GM18517 (cell line): ENCODE measurements around the gene TIFAB.

Source experiments
- ATAC-seq: cut with Tn5 transposase; IDR thresholded peaks from one replicate; pipeline ENCODE4 v1.9.1; 2021; ENCODE audit warnings: mild to moderate bottlenecking, moderate library complexity; ENCODE audit not compliant: unreplicated experiment

TIFAB gene

DNA sequence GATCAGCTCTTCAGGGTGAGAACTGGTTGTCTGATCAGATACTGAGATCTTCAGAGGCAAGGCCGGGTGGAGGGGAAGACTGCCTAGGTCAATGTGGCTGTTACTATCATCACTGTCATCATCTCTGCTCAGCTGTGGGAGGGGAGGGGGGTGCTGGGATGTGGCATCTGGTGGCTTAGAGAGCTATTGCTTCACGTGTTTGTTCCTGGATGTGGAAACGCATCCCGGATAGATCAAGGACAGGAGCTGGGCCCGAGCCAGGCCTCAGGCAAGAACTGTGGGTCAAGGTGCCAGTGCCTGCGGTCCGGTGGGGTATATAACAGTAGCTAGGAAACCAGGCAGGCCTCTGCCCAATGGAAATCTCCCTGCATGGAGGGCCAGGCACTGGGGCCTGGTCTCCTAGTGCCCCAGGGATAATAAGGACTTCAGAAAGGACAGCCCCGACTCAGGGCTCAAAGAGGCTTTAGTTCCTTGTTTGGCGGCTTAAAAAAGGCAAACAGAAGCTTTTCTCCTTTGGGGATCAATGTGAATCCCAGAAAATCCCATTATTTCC lies 30.3 kb upstream of the TIFAB start:
- ATAC-seq = no peak

DNA sequence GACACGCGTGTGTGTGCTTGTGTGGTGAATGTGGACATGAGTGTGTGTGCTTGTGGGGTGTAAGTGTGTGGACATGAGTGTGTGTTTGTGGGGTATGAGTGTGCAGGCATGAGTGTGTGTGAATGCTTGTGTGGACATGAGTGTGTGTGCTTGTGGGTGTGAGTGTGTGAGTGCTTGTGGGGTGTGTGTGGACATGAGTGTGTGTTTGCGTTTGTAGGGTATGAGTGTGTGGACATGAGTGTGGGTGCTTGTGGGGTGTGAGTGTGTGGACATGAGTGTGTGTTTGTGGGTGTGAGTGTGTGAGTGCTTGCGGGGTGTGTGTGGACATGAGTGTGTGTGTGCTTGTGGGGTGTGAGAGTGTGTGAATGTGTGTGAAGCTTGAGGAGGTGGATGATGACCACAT lies 29.8 kb upstream of the TIFAB start:
- no peak for ATAC-seq

DNA sequence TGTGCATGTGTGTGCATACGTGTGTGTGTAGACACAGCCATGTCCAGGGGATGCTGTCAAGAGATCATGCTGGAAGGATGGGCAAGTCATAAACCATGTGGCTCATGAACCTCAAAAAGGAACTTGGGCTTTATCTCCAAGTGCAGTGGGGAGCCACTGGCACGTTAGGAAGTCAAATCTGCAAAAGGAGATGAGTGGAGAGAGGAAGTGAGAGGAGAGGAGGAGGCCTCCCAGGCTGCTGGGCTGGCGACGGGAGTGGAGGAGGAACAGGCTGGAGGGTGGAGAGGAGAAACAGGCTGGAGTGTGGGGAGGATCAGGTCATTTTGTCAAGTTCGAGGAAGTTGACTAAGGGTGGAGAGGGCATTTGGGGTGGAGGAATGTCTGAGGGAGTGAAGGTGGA lies 29.2 kb upstream of the TIFAB start:
- ATAC-seq = no peak

DNA sequence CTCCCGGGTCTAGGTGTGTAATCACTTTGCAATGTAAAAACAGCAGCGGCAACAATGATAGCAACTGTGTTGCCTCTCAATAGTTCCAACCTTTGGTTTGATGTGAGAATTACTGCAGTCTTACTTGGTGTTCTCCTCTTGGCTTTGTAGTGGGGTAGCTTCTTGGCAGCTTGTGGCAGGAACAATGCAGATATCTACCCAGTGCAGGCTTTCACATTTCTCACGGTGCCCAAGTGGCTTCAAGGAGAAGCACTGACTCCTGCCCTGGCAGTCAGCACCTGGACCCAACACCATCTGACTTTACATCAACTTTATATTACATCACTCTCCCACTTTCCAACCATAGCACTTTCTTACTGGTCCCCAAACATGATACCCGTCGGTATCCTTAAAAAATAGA lies 28.4 kb upstream of the TIFAB start:
- ATAC-seq = no peak

DNA sequence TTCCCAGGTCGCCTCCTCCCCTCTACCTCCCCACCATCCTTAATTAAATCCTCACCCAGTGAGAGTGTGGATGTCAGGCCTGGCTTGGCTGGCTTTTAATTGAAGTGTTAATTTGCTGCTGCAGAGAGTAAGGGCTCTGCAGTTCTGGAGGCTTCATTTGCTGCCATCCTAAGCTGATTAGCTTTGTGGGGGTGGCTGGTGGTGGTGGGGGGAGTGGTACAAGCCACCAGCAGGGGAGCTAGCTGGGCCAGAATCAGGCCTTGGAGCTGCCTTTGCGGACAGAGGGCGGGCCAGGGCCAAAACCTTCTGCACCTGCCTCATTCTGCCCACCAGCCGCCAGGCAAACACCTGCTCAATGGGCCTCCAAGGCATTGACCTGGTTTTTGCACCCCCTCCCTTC lies 26.8 kb upstream of the TIFAB start:
- ATAC-seq = no peak

DNA sequence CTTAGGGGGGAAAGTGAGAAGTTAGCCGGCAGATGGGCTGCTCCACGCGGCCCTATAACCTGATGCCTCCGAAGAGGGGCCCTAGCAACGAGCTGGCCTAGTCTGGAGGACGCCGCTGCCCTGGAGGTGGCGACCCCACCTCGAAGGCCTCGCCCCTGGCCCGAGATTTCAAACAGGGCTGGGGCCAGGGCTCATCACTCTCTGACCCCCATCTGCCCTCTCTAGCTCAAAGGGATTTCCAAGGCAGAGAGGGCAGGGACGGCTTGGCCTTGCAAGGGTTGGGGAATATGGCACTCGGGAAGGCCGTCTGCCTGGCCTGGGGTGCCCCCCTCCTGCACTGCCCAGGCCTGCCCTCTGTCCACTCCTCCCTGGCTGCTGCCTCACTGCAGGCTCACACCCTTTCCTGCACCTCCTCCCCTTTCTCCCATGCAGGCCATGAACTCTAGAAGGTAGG lies 25.5 kb upstream of the TIFAB start:
- ATAC-seq = no peak

DNA sequence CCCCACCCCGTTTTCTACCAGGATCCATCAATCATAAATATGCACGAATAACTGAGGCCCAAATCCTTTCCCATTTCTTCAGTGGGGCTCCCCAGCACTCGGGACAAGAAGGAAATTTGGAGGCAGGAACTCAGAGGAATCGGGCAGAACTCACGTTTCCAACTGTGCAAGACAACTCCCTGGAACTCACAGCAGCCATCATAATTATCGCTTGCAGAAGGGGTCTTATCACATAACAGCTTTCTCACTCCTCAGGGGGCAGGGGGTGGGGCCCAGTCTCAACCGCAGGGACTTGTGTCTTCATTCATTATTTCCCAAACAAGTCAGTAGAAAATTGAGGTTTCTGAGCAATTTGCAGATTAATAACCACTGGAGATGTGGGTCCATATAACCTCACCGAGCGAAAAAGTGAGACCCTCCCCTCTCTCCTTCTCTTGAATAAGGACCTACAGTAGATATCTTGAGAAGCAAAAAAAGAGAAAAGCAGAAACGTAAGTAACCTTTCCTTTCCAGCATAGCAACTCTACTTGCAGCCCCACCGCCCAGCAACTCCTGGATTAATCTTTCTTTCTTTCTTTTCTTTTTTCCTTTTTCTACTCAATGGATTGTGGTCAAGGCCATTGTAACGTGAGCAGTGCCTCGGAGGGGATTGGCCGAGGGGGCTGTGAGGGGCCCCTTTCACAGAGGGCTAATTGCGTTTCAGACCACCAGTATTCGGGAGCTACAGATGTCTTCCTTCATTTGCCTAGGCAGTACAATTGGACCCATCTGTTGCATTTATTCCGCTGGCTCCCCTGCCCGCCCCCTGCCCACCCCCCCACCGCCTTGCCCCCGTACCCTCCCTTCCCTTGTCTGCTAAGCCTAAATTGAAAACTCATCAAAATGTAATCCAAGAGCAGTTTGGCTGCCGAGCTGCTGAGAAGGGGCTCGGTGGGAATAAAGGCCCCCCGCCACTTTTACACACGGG lies 24.7 kb upstream of the TIFAB start:
- ATAC-seq = no peak

DNA sequence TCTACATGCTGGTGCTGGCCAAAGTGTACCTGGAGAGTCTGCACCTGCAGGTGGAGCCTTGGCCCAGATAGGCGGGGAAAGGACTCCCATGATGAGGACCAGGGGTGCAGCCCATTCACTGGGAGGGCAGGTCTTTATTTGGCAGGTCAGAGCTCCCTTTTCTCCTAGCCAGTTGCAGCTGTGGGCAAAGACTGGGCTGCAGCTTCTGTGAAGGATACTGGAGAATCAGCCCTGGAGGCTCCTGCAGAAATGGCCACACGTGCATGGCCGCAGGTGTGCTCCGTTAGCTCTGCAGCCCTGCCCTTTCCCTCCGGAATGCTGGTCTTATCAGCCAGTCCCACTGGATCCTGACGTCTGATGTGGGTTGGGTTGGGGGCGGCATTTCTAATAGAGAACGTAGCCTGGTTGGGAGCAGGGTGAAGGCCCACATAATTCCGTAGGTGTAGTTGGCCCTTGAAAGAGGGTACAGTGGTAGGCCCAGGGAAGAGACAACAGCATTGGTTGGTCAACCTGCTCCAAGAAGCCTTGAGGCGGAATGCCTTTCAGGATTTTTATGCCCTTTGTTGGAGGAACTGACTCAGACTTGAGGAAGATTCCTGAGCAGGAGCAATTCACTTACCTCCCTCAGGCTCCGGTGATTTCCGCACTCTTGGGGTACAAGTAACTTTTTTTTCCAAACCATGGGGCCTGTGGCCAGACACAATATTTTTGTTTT lies 22.0 kb upstream of the TIFAB start:
- ATAC-seq = no peak

DNA sequence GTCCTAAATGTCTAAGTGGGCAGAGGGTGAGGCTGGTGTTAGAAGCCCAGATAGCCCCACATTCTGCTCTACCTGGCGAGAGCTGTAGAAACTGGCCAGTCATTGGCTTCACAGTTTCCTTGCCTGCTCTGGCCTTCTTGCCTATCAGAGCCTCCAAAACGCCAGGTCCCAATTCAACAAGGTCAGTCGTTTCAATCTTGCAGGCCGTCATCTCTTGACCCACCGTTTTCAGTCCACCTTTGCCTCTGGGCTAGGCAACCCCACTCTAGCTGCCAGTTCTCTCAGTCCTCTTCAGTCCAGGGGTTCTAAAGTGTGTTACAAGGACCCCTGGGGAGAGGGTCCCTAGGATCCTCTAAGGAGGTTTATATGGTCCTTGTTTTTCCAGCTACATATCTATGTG lies 20.0 kb upstream of the TIFAB start:
- ATAC-seq = no peak

DNA sequence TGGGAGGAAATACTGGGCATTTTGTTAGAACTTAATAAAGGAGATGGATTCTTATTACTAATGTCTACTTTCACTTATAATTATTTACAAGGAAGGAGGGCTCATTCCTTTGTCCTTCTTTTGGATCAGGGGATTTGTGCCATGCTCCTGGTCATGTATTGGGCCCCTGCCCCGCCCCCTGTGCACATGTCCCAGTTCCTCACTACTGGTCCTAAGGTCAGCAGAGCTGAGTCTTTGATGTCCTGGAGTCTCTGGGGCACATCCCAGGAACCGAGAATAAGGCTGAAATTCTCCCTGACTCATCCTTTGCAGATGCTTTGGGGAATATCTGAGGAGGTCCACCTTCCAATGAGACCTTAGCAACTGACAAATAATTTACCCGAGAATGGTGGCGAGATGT lies 19.6 kb upstream of the TIFAB start:
- no peak for ATAC-seq

DNA sequence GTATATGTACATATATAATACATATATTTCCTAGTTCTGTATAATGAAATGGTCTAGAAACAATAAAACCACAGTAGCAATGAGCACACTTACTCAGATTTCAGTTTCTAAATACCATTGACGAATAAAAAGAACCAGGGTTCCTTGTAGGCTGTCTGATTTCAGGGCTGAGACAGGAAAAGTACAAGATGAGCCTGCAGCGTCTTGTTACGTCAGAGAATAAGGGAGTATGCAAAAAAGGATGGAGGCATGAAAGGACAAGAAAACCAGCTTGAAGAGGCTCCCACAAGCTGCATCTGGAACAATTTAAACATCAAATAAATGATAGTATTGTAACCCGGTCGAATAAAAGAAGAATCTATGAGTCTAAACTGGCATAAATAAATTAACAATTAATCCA lies 17.8 kb upstream of the TIFAB start:
- no peak for ATAC-seq

DNA sequence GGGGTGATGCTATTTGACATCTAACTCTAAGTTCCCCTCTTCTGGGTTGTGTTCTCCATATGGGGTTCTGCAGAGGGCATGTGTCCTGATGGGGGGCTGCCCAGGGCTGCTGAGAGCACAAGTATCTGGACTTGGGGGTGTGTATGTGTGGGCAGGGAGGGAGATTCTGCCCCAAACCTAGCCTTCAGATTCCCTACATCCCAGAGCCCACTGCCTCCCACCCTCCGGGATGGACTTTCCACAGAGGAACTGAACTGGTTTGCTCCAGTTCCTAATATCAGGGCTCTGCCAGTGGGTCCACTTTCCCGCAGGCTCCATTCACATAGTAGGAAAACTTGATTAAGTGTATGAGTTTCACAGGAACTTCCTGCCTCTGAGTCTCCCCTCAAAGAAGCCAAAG lies 16.4 kb upstream of the TIFAB start:
- no peak for ATAC-seq

DNA sequence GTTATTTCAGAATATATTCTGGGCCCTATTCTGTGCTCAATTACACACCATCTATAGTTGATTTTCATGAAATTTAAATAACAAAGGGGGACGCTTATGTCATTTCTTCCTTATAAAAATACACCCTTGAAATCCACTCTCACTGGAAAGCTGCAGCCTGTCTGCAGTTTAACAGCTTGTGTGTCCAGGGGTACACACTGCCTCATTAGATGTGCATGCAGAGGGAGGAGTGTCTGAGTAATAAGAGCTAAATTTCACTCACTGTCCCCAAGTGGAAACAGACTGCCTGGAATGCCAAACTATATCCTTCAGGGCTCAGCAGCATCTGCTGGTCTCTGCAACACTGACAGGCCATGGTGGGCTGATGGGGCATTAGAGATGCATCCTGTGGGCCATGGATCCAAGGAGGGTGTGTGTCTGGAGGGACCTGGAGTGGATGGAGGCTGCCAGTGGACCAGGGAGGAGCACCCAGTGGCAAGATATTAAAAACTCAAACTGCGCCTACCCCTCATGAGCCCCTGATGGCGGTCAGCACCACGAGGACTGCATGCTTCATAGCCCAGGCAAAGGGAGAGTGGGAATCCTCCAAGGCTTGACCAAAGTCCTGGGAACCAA lies 15.8 kb upstream of the TIFAB start:
- ATAC-seq = no peak

DNA sequence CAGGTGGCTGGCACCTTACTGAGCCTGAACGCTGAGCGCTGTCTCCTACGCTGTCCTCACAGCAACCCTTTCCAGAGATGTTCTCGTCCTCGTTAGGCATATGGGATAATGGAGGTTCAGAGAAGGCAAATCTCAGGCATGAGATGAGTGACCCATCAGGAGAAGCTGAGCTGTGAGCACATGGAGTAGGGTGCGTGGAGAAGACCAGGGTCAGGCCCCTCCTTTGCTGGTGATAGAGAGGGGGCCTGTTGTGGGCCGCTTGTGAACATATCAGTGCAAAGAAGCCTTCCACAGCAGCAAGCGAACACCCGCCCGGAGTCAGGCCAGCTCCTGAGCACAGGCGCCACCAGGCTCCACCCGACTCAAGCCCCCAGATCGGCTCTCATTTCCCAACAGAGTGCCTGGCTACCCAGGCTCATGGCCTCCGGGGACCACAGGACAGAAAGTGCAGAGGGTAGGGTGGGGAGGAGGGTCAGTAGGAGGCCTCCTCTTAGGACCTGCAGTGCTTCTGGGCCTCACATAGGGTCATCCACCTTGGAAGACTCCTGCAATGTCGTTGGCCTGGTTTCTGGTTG lies 15.0 kb upstream of the TIFAB start:
- no peak for ATAC-seq

DNA sequence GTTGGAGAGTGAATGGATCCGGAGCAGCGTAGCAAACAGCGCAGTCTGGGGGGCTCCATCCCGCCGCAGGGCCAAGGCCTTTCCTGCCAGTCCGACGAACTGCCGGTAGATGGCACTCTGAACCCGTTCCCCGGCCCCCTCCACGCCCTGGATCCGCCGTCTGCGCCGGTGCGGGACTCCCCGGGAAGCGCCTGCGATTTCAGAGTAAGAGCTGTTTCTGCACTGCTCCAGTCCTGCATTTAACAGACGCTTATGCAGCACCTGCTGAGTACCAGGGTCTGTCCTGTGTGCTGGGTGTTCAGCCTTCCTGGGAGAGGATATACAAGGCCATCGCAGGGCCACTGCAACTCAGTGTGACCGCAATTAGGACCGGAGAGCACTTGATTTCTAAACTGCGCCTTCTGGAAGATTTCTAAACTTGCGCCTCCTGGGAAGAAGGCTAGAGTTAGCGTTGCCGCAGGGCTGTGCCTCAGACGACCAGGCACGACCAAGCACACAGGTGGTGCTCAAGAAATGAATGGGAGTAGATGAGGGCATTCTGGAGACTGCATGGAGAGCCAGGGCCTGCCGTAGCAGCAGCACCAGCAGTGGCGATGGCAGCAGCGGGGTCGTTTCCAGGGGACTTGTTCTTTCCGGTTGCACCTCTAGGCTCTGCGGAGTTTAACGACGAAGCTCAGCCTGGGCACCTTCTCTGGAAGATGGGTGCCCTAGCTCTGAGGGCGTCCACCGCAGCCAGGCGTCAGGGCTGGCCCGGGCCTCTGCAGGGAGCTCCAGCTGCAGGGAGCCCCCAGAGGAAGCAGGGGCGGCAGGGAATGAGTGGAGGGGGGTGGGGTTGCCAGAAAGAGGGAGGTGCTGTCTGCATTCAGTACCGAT lies 14.3 kb upstream of the TIFAB start:
- peak; percentile 57 for ATAC-seq

DNA sequence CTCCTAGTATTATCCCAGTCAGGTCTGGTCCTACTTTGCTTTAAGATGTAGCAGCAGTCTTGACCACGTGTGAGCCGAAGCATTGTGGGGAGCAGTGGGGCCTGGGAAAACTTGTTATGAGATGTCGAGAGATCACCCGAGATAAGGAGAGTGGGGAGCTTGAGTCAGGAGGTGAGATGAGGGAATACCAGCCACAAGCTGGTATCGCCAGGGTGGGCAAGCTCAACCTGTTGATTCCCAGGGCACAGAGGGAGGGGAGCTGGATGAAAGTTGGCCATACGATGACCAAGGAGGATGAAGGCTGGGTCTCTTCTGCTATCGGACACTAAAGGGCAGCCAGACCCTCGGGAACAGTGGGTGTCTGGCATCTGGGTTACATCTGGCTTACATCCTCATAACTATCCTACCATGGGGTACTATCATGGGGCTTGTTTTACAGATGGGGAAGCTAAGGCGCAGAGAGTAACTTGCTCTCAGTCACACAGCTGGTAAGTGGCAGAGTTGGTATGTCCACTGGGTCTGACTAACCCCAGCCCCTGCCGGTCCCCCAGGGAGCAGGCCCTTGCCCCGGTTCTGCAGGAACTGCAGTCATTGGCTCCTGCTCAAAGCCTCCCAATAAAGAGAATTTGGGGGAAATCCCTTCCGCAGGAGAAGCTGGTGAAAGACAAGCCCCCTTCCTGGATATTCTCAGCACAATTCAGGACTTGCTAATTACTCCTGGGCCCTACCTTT lies 13.4 kb upstream of the TIFAB start:
- ATAC-seq = no peak

DNA sequence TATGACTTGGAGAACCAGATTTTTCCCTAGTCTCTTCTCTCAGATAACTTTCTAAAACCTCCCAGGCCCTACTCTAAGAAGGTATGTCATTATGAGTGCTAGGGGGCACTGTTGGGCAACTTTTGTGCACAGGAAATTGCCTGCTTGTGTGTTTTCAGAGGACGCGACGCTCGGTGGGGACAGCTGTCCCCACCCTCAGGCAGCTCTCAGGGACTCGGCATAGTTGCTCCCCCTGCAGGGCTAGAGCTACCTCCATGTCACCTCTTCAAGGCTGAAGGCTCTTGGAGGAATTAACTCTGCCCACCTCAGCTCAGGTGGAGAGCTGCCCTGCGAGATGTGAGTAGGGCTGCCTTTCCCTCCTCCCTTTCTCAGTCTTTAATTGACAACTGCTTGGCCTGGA lies 10.2 kb upstream of the TIFAB start:
- no peak for ATAC-seq

DNA sequence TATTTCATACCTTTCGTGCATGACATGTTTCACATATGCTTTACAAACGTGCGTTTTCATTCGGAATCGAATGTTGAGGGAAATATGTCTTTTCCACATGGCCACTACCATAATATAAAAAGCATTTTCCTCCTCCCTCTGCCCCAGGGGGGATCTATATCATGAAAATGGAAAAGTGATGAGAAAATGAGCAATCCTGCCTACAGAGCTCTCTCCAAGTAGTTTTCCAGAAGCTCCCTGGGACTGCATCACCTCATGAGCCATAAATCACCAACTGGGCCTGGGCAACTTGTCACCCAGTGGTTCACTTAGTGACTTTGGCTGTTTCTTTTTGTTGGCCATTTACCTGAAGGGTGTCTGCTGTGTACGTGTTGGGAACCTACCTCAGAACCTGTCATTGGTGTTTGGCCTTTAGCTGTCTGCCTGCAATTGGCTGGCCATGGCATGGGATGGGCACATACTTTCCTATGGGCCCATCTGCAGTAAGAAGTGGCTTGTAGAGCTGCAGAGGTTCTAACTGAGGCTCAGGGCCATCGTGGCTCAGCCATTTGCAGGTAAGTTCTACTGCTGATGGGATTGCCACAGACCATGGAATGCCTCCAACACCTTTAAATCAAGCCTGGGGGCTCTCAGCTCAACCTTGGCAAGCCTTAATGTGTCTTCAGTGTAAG lies 9.5 kb upstream of the TIFAB start:
- no peak for ATAC-seq
